GM12872 (cell line): Measurements from ENCODE around the gene ARPP19.

Experiments used
- TF ChIP-seq, protein P1 (sequence below): IDR thresholded peaks from 3 replicates; pipeline ENCODE4 v1.5.1; 2011; ENCODE audit warnings: low read depth, mild to moderate bottlenecking, low read length, moderate library complexity; ENCODE audit not compliant: insufficient read depth

ARPP19 gene

GRCh38 chr15:52502608-52503007, 66.2 kb downstream of the ARPP19 start:
- TF ChIP-seq, protein P1, sequence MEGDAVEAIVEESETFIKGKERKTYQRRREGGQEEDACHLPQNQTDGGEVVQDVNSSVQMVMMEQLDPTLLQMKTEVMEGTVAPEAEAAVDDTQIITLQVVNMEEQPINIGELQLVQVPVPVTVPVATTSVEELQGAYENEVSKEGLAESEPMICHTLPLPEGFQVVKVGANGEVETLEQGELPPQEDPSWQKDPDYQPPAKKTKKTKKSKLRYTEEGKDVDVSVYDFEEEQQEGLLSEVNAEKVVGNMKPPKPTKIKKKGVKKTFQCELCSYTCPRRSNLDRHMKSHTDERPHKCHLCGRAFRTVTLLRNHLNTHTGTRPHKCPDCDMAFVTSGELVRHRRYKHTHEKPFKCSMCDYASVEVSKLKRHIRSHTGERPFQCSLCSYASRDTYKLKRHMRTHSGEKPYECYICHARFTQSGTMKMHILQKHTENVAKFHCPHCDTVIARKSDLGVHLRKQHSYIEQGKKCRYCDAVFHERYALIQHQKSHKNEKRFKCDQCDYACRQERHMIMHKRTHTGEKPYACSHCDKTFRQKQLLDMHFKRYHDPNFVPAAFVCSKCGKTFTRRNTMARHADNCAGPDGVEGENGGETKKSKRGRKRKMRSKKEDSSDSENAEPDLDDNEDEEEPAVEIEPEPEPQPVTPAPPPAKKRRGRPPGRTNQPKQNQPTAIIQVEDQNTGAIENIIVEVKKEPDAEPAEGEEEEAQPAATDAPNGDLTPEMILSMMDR = no peak

- TF ChIP-seq, protein P1 = no peak
These were observed 69.3 kb downstream of the ARPP19 start for GRCh38 chr15:52499506-52499905.

DNA sequence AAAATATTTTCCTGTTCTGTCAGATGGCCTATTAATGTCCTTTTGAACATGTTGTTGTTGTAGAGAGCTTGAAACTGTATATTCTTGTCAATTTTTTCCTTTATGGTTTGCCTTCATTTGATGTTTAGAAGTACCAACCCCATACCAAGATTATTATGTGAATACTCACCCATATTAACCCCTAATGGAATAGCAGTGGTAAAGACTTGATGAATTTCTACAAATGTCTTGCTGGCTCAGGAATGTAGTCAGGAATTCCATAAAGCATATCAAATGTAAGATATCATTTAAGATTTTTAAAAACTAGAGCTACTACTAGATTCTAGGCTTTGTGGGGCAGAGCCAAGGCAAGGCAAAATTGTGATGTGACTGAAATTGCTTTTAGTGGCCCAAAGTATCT, 70.1 kb downstream of the ARPP19 start:
- TF ChIP-seq, protein P1 = no peak
